ENCODE data around the gene TMEM92. TPM values are rescaled to one million over a fixed set of nuclear protein-coding genes. Genes with fewer than 3 reads are reported as not detected.

The TMEM92 gene
- total and polyA plus RNA-seq, 8 donors, result 0.11 to 1.00 (median 0.26) TPM

DNA sequence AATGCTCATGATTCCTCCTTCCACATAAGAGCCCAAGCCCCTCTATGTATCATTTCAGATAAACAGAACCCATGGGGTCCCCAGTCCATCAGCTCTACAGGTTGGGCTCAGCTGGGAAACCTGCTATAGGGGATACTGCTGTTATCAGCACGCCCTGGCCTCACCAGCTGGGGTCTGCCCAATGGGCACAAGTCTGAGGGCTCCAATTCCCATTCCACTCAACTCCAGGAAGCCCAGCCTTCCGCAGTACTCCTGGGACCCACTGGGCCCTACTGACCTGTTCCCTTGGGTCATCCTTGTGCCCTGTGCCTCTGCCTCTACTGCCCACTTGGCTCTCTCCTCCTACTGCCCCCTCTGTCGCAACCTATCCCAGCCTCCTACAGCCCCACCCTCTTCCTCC lies 55.5 kb downstream of the TMEM92 start:
- no peaks in the 10 kb centered on the region for H3K27me3 ChIP-seq
- WGBS, 2 donors, result 88 to 94% methylated on average over 3 of the region's 3 CpGs
- no peaks in the 10 kb centered on the region for H3K4me1 ChIP-seq
- H3K4me3 ChIP-seq, result no peak overlapping the region
- no peaks in the 10 kb centered on the region for H3K9me3 ChIP-seq
- intact Hi-C loops (cut with DNase I), result no loop called here
- DNase-seq (no peak), FAIRE-seq (no peak), ATAC-seq (no peak)
- TF ChIP-seq, protein P1, sequence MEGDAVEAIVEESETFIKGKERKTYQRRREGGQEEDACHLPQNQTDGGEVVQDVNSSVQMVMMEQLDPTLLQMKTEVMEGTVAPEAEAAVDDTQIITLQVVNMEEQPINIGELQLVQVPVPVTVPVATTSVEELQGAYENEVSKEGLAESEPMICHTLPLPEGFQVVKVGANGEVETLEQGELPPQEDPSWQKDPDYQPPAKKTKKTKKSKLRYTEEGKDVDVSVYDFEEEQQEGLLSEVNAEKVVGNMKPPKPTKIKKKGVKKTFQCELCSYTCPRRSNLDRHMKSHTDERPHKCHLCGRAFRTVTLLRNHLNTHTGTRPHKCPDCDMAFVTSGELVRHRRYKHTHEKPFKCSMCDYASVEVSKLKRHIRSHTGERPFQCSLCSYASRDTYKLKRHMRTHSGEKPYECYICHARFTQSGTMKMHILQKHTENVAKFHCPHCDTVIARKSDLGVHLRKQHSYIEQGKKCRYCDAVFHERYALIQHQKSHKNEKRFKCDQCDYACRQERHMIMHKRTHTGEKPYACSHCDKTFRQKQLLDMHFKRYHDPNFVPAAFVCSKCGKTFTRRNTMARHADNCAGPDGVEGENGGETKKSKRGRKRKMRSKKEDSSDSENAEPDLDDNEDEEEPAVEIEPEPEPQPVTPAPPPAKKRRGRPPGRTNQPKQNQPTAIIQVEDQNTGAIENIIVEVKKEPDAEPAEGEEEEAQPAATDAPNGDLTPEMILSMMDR (IDR thresholded peaks at IDR 0.05), result no peak
- H3K27ac ChIP-seq, result no peak overlapping the region
- H3K36me3 ChIP-seq, result no peaks in the 10 kb centered on the region

DNA sequence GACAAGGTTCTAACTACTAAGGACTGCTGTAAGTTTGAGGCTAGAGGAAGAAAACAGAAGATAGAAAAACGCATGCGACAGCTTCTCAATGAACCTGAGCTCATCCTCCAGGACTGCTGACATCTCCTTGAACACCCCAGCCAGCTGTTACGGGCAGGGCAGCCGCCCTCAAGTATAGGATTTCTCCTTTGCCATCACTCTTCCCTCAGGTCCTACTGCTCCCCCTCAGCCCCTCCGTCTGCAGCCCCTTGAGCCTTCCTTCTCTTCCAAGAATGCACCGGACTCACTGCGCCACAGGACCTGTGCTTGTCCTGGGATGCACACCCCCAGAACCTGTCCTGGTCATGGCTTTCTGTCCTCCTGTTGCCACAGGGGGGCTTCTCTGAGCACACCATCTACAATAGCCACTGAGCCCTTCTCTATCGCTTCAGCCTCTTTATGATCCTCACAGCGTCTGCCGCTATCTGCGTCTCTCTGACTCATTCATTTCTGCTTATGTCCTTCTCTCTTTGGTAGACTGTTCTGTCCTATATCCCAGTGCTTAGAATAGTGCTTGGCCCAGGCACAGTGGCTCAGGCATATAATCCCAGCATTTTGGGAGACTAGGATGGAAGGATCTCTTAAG lies 56.0 kb downstream of the TMEM92 start:
- ATAC-seq (no peak), FAIRE-seq (no peak)

More for the DNA sequence above, 56.0 kb downstream of the TMEM92 start:
- Histone ChIP-seq H3K27ac (no peak overlapping the region), H3K4me1 (no peaks in the 10 kb centered on the region), H3K4me3 (no peak overlapping the region), H3K36me3 (no peaks in the 10 kb centered on the region), H3K27me3 (no peaks in the 10 kb centered on the region), H3K9me3 (no peaks in the 10 kb centered on the region)
- WGBS, 2 donors, result 87 to 91% methylated on average over 11 of the region's 11 CpGs
- TF ChIP-seq, protein P1 (IDR thresholded peaks at IDR 0.05), result no peak
- intact Hi-C loops (cut with DNase I), result no loop called here
- no peak for DNase-seq

Other genes with a start within 250 kb of the TMEM92 start
- gene ITGA3, start 218.4 kb upstream of the TMEM92 start, total RNA-seq, result 10 to 100 TPM; 16.8 to 61.2 (median 23.0) TPM
- gene ITGA3, start 218.4 kb upstream of the TMEM92 start, polyA plus RNA-seq, result 10 to 100 TPM; 28.3 to 35.2 TPM
- gene PDK2, start 179.1 kb upstream of the TMEM92 start, total RNA-seq, result 10 to 100 TPM; 15.3 to 50.0 (median 36.2) TPM
- 10 to 100 TPM; 26.6 to 26.8 TPM for gene PDK2, start 179.1 kb upstream of the TMEM92 start, polyA plus RNA-seq
- under 1 TPM; 0.09 to 0.90 (median 0.33) TPM for gene SAMD14, start 144.3 kb upstream of the TMEM92 start, total RNA-seq
- gene SAMD14, start 144.3 kb upstream of the TMEM92 start, polyA plus RNA-seq, result 1 to 10 TPM in 1 of 2 donors, under 1 TPM in 1; 0.80 to 1.3 TPM
- 10 to 100 TPM; 13.5 to 34.6 (median 17.7) TPM for gene PPP1R9B, start 123.8 kb upstream of the TMEM92 start, total RNA-seq
- gene PPP1R9B, start 123.8 kb upstream of the TMEM92 start, polyA plus RNA-seq, result 10 to 100 TPM; 14.3 to 29.2 TPM
- gene SGCA, start 108.5 kb upstream of the TMEM92 start, total RNA-seq, result 1 to 10 TPM in 2 of 6 donors, under 1 TPM in 1, not detected in 3; 0.31 to 1.1 (median 1.0) TPM
- 1 to 10 TPM; 1.7 to 3.0 TPM for gene SGCA, start 108.5 kb upstream of the TMEM92 start, polyA plus RNA-seq
- 100 to 1,000 TPM in 2 of 6 donors, 10 to 100 TPM in 3, 1 to 10 TPM in 1; 9.0 to 875 (median 36.6) TPM for gene COL1A1, start 72.8 kb upstream of the TMEM92 start, total RNA-seq
- gene COL1A1, start 72.8 kb upstream of the TMEM92 start, polyA plus RNA-seq, result 10 to 100 TPM; 10.4 to 22.2 TPM
- gene XYLT2, start 71.7 kb downstream of the TMEM92 start, total RNA-seq, result 10 to 100 TPM in 5 of 6 donors, 1 to 10 TPM in 1; 9.8 to 15.0 (median 11.7) TPM
- 10 to 100 TPM; 15.2 to 15.5 TPM for gene XYLT2, start 71.7 kb downstream of the TMEM92 start, polyA plus RNA-seq
- gene MRPL27, start 98.7 kb downstream of the TMEM92 start, total RNA-seq, result 10 to 100 TPM; 19.6 to 29.1 (median 23.9) TPM
- gene MRPL27, start 98.7 kb downstream of the TMEM92 start, polyA plus RNA-seq, result 10 to 100 TPM; 84.5 to 89.0 TPM
- gene EME1, start 98.8 kb downstream of the TMEM92 start, total RNA-seq, result under 1 TPM in 4 of 6 donors, not detected in 2; 0.19 to 0.94 (median 0.29) TPM
- under 1 TPM; 0.45 to 0.46 TPM for gene EME1, start 98.8 kb downstream of the TMEM92 start, polyA plus RNA-seq
- 100 to 1,000 TPM in 1 of 6 donors, 10 to 100 TPM in 5; 66.7 to 114 (median 74.2) TPM for gene LRRC59, start 123.1 kb downstream of the TMEM92 start, total RNA-seq
- 10 to 100 TPM; 29.3 to 33.0 TPM for gene LRRC59, start 123.1 kb downstream of the TMEM92 start, polyA plus RNA-seq
- 10 to 100 TPM in 5 of 6 donors, 1 to 10 TPM in 1; 8.5 to 26.0 (median 18.1) TPM for gene ACSF2, start 151.8 kb downstream of the TMEM92 start, total RNA-seq
- gene ACSF2, start 151.8 kb downstream of the TMEM92 start, polyA plus RNA-seq, result 10 to 100 TPM; 42.4 to 61.2 TPM
- 10 to 100 TPM in 1 of 6 donors, 1 to 10 TPM in 5; 1.7 to 10.0 (median 5.0) TPM for gene CHAD, start 194.4 kb downstream of the TMEM92 start, total RNA-seq
- 10 to 100 TPM; 13.4 to 26.2 TPM for gene CHAD, start 194.4 kb downstream of the TMEM92 start, polyA plus RNA-seq
- 10 to 100 TPM; 20.1 to 35.7 (median 30.1) TPM for gene RSAD1, start 204.4 kb downstream of the TMEM92 start, total RNA-seq
- gene RSAD1, start 204.4 kb downstream of the TMEM92 start, polyA plus RNA-seq, result 10 to 100 TPM; 42.5 to 49.4 TPM
- 1 to 10 TPM in 3 of 6 donors, under 1 TPM in 3; 0.43 to 1.1 (median 0.80) TPM for gene MYCBPAP, start 234.0 kb downstream of the TMEM92 start, total RNA-seq
- gene MYCBPAP, start 234.0 kb downstream of the TMEM92 start, polyA plus RNA-seq, result 1 to 10 TPM; 1.1 to 1.7 TPM